Adrenal gland (tissue), 12 donors: ENCODE results near the gene ERC2. TPM values are rescaled to one million over a fixed set of nuclear protein-coding genes. Genes with fewer than 3 reads are reported as not detected.

ENCODE experiments used
- DNase-seq, 7 donors: peaks; one replicate each; pipeline ENCODE4 v3.0.0-alpha.2; 2019 to 2020
- H3K27ac ChIP-seq, 5 donors: fragments of 200-600 bp; sonication (generic) in 4 of 5; 1 replicate in 3 of 5; 2 replicates in 2 of 5; pipeline versions ENCODE4 v1.5.1 to v1.8.0; 2016 to 2020; ENCODE audit warnings: mild to moderate bottlenecking in 1 of 5
- H3K27me3 ChIP-seq: fragments of 200-600 bp; 2 replicates; pipeline ENCODE4 v1.8.0; 2021
- H3K36me3 ChIP-seq, 2 donors: fragments of 200-600 bp; replicated peaks in 1 of 2; 1 replicate in 1 of 2; 2 replicates in 1 of 2; pipeline versions ENCODE4 v1.5.1 to v1.8.0; 2018 to 2022
- H3K4me1 ChIP-seq, 2 donors: fragments of 200-600 bp; replicated peaks in 1 of 2; 1 replicate in 1 of 2; 2 replicates in 1 of 2; pipeline versions ENCODE4 v1.5.1 to v1.8.0; 2018 to 2021
- H3K4me3 ChIP-seq, 4 donors: fragments of 200-600 bp; sonication (generic) in 3 of 4; one replicate each; pipeline ENCODE4 v1.5.1; 2016 to 2018
- H3K9me3 ChIP-seq, 3 donors: fragments of 200-600 bp; sonication (generic) in 1 of 3; replicated peaks in 1 of 3; 1 replicate in 2 of 3; 2 replicates in 1 of 3; pipeline versions ENCODE4 v1.5.1 to v1.8.0; 2016 to 2021
- POLR2A ChIP-seq, 2 donors: fragments of 450-650 bp; IDR thresholded peaks; one replicate each; pipeline ENCODE4 v1.6.1; 2017; ENCODE audit warnings: antibody characterized with exemption in 2 of 2, mild to moderate bottlenecking in 2 of 2, moderate library complexity in 1 of 2
- WGBS, 4 donors: extraction: QIAGEN DNeasy Blood & Tissue Kit in 2 of 4; methylation state at CpG; one replicate each; pipeline versions ENCODE4 v1.1.5 to v1.1.7; 2013 to 2017; 5-methylcytosine and 5-hydroxymethylcytosine counted together
- intact Hi-C, 2 donors: fragments of 100-400 bp; cut with DNase I; formaldehyde crosslinking; loops; one replicate each; pipeline versions ENCODE4 v1.14.1 to v1.15.0; 2022 to 2023
- polyA plus RNA-seq, 3 donors: library from polyadenylated mRNA; stranded (reverse); fragments of 200-250 nt in 2 of 3; fragments of 350-450 nt in 1 of 3; fragmentation: Illumina TruSeq in 1 of 3; extraction: RNeasy Lipid Tissue Mini Kit (QIAGEN cat#74804) in 1 of 3; gene quantifications; one replicate each; pipeline ENCODE4 v1.2.3, GENCODE V29; 2013 to 2014
- total RNA-seq, 9 donors: library from RNA; depleted of rRNA in 4 of 9; stranded (reverse); fragments of >200 nt in 4 of 9; fragments of 120-200 nt in 1 of 9; fragmentation: NEBNext Ultra II Directional in 1 of 9; extraction: Animal tissue kit (Norgen Biotek cat#: 25700) in 1 of 9; gene quantifications; one replicate each; pipeline versions ENCODE4 v1.1.0 to v1.2.4, GENCODE V29; 2013 to 2023
- TF ChIP-seq, protein P1 (sequence below), 6 experiments: fragments of 450-650 bp in 4 of 6; fragments of 200-600 bp in 2 of 6; sonication (generic) in 1 of 6; IDR thresholded peaks; 1 replicate in 5 of 6; 2 replicates in 1 of 6; pipeline versions ENCODE4 v1.5.1 to v1.8.0; 2016 to 2021; ENCODE audit warnings: antibody characterized with exemption in 6 of 6, mild to moderate bottlenecking in 2 of 6, moderate library complexity in 1 of 6
- donor health status: healthy with polysubstance abuse.
- donor health status: Bipolar disorder and iron deficiency.
- donor health status: DM: yes; HTN: yes; CAD: no.
- donor health status: DM: no; HTN: no; CAD: no.
- donor health status: DM: no; HTN: no; CAD: no.
- donor health status: DM: yes; HTN: yes; CAD: no.

The ERC2 gene
- total and polyA plus RNA-seq, 12 donors, result 0.47 to 5.8 (median 1.5) TPM

DNA sequence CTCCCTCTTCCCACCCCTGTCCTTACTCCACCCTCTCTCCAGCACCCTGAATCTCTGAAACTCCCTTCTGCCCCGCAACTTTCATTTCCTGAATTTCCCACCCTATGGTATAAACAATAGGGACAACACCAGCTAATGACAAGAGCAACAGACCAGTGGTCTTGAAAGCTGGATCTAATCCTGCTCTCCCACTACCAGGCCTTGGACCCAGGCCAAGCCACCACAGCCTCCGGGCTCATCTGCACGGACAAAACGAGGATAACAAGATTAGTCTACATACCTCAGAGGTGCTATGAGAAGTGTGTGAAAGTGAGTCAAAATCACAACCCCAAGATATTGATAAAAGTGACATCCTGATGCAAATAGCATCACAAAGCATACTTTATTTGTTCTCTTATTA lies 128.6 kb downstream of the ERC2 start:
- WGBS, 4 donors, result 55 to 70% (median 63%) methylated on average over 4 of the region's 4 CpGs
- TF ChIP-seq, protein P1, sequence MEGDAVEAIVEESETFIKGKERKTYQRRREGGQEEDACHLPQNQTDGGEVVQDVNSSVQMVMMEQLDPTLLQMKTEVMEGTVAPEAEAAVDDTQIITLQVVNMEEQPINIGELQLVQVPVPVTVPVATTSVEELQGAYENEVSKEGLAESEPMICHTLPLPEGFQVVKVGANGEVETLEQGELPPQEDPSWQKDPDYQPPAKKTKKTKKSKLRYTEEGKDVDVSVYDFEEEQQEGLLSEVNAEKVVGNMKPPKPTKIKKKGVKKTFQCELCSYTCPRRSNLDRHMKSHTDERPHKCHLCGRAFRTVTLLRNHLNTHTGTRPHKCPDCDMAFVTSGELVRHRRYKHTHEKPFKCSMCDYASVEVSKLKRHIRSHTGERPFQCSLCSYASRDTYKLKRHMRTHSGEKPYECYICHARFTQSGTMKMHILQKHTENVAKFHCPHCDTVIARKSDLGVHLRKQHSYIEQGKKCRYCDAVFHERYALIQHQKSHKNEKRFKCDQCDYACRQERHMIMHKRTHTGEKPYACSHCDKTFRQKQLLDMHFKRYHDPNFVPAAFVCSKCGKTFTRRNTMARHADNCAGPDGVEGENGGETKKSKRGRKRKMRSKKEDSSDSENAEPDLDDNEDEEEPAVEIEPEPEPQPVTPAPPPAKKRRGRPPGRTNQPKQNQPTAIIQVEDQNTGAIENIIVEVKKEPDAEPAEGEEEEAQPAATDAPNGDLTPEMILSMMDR (IDR thresholded peaks at IDR 0.05), result no peak
- TF ChIP-seq POLR2A (IDR thresholded peaks at IDR 0.05), result no peak
- Histone ChIP-seq H3K4me1 (no peaks in the 10 kb centered on the region), H3K36me3 (no peaks in the 10 kb centered on the region), H3K9me3 (no peaks in the 10 kb centered on the region), H3K4me3 (no peak overlapping the region), H3K27me3 (no peaks in the 10 kb centered on the region), H3K27ac (no peak overlapping the region)
- intact Hi-C loops, result loop anchor here in 1 of 2 donors (5.0 kb wide), 2 partner anchors 108 to 153 kb away; no protein-coding TSS in a partner anchor
- no peak for DNase-seq

DNA sequence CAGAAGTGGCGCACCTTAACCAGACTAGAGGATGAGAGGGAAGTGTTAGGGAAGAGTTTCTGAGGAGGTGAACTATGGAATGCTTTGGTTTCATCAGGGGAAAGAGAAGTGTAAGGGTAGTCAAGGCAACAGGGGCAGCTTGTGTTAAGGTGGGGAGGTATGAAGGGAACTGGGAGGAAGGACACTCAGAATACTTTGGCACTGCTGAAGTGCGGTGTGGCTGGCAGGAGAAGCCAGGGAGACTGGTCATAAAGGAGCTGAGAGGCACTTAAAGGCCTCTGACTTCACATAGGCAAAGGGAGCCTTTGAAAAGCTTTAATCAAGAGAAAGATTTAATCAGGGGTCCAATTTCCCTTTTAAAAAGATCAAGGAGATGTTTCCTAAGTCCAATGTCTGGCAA lies 129.0 kb downstream of the ERC2 start:
- intact Hi-C loops, result no loop called here
- no peaks in the 10 kb centered on the region for H3K27me3 ChIP-seq
- no peaks in the 10 kb centered on the region for H3K36me3 ChIP-seq
- H3K4me3 ChIP-seq, result no peak overlapping the region
- no peaks in the 10 kb centered on the region for H3K4me1 ChIP-seq
- H3K9me3 ChIP-seq, result no peaks in the 10 kb centered on the region
- no peak for DNase-seq
- WGBS, 4 donors, result 72 to 80% (median 75%) methylated on average over 2 of the region's 2 CpGs
- no peak for TF ChIP-seq POLR2A (IDR thresholded peaks at IDR 0.05)
- TF ChIP-seq, protein P1 (IDR thresholded peaks at IDR 0.05), result no peak
- no peak overlapping the region for H3K27ac ChIP-seq

DNA sequence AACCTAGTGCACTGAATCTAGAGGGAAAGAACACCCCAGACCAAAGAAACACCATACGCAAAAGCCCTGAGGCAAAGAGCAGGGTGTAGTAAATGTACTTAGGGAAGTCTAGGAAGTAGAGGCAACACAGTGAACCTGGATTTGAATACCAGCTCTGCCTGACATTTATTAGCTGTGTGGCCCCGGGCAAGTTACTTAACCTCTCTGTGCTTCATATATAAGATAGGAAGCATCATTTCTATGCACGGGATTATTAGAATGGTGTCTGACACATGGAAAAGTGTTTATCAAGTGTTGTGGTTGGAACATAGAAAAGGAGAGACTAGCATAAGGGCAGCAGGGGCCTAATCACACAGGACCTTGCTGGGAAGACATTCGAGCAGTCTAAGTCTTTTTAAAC lies 132.2 kb downstream of the ERC2 start:
- Histone ChIP-seq H3K36me3 (no peaks in the 10 kb centered on the region), H3K4me3 (no peak overlapping the region), H3K9me3 (no peaks in the 10 kb centered on the region), H3K27ac (no peak overlapping the region), H3K4me1 (no peaks in the 10 kb centered on the region), H3K27me3 (no peaks in the 10 kb centered on the region)
- intact Hi-C loops, result no loop called here
- TF ChIP-seq, protein P1 (IDR thresholded peaks at IDR 0.05), result no peak
- TF ChIP-seq POLR2A (IDR thresholded peaks at IDR 0.05), result no peak
- WGBS, 4 donors, result 82 to 94% (median 86%) methylated on average over 4 of the region's 4 CpGs
- no peak for DNase-seq

DNA sequence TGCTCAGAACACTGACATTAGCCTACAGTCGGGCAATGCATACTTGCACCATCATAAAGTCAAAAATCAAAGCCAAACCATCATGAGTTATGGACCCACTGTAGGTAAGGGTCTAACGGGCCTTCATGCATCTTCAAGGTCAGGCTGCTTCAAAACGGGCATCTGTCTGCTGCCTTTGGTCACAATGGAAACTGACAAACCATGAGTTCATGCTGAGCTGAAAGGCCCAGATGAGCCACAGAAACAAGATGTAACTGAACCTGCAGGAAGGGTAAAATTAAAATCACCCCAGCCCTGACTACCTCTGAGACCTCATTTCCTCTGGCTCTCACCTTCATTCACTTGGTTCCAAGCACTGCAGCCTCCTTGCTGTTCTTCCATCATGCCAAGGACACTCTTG lies 143.8 kb downstream of the ERC2 start:
- Histone ChIP-seq H3K4me3 (no peak overlapping the region), H3K27me3 (no peaks in the 10 kb centered on the region), H3K9me3 (no peaks in the 10 kb centered on the region), H3K36me3 (no peaks in the 10 kb centered on the region), H3K27ac (peak overlapping the region in 1 of 5 donors; percentile 21), H3K4me1 (no peaks in the 10 kb centered on the region)
- intact Hi-C loops, result no loop called here
- 54 to 68% (median 64%) methylated on average over 3 of the region's 3 CpGs for WGBS, 4 donors
- no peak for DNase-seq
- TF ChIP-seq, protein P1 (IDR thresholded peaks at IDR 0.05), result no peak
- no peak for TF ChIP-seq POLR2A (IDR thresholded peaks at IDR 0.05)
